H1 (cell line): ENCODE measurements around the gene SMYD5. TPM values are rescaled to one million over a fixed set of nuclear protein-coding genes. Genes with fewer than 3 reads are reported as not detected.

Source experiments
- CTCF ChIA-PET: fragments of 300-600 bp; sonication (Branson Sonifier 250); formaldehyde crosslinking; loops from one replicate; lab custom pipeline; 2021; ENCODE audit not compliant: partially characterized antibody; lab: Charles Lee
- POLR2A ChIA-PET: fragments of 300-600 bp; sonication (Branson Sonifier 250); formaldehyde crosslinking; loops from one replicate; lab custom pipeline; 2021; ENCODE audit warnings: inconsistent platforms; ENCODE audit not compliant: partially characterized antibody; lab: Charles Lee
- DNase-seq, 2 experiments: peaks; one replicate each; pipeline versions ENCODE4 v3.0.0 to v3.0.0-alpha.2; 2010 to 2022; ENCODE audit warnings: low spot score in 2 of 2, low read depth in 1 of 2, mixed read lengths in 1 of 2
- FAIRE-seq: peaks from 2 replicates; lab custom pipeline; 2011; peaks lifted over from hg19 to GRCh38; lab: Jason Lieb, UNC
- H2AFZ ChIP-seq: 2 replicates; pipeline ENCODE4 v1.8.1; 2012; ENCODE audit warnings: low read length, inconsistent platforms
- H2AK5ac ChIP-seq: 2 replicates; pipeline ENCODE4 v1.6.1; 2013; ENCODE audit warnings: low read depth, low read length
- H2BK120ac ChIP-seq: replicated peaks from 2 replicates; pipeline ENCODE3; 2013; ENCODE audit warnings: low read depth, low read length, inconsistent platforms
- H2BK12ac ChIP-seq: 2 replicates; pipeline ENCODE4 v1.6.1; 2013; ENCODE audit warnings: low read depth, low read length
- H2BK15ac ChIP-seq: 2 replicates; pipeline ENCODE4 v1.6.1; 2013; ENCODE audit warnings: low read length
- H2BK20ac ChIP-seq: 2 replicates; pipeline ENCODE4 v1.6.1; 2013; ENCODE audit warnings: low read length
- H2BK5ac ChIP-seq: 2 replicates; pipeline ENCODE4 v1.6.1; 2013; ENCODE audit warnings: low read depth, low read length
- H3K14ac ChIP-seq: 2 replicates; pipeline ENCODE4 v1.6.1; 2013; ENCODE audit warnings: inconsistent platforms; ENCODE audit not compliant: insufficient read length
- H3K18ac ChIP-seq: 2 replicates; pipeline ENCODE4 v1.6.1; 2013; ENCODE audit warnings: low read length; ENCODE audit errors: extremely low read depth
- H3K23ac ChIP-seq: 2 replicates; pipeline ENCODE4 v1.6.1; 2013; ENCODE audit warnings: inconsistent platforms; ENCODE audit not compliant: insufficient read length
- H3K23me2 ChIP-seq: 2 replicates; pipeline ENCODE4 v1.6.1; 2013; ENCODE audit warnings: low read depth, low read length
- H3K27ac ChIP-seq: 2 replicates; pipeline ENCODE4 v1.6.1; 2011; ENCODE audit warnings: low read depth, low read length, inconsistent platforms
- H3K27me3 ChIP-seq, 4 experiments: replicated peaks in 1 of 4; 1 replicate in 1 of 4; 2 replicates in 3 of 4; pipeline versions ENCODE4 v1.6.1 to v1.8.1; 2011 to 2013; ENCODE audit warnings: low read length in 3 of 4, mild to moderate bottlenecking in 3 of 4, inconsistent platforms in 2 of 4, mixed read lengths in 2 of 4, moderate library complexity in 1 of 4; ENCODE audit not compliant: control insufficient read depth in 3 of 4, insufficient read depth in 3 of 4; ENCODE audit errors: extremely low read depth in 1 of 4
- H3K36me3 ChIP-seq, 4 experiments: 2 replicates each; pipeline versions ENCODE4 v1.6.1 to v1.8.1; 2011 to 2013; ENCODE audit warnings: mild to moderate bottlenecking in 4 of 4, low read length in 3 of 4, moderate library complexity in 2 of 4, control low read depth in 1 of 4, inconsistent platforms in 1 of 4; ENCODE audit not compliant: insufficient read depth in 4 of 4, control insufficient read depth in 2 of 4
- H3K4ac ChIP-seq: replicated peaks from 2 replicates; pipeline ENCODE3; 2013; ENCODE audit warnings: low read length, low read depth, mixed read lengths, inconsistent platforms; ENCODE audit not compliant: insufficient read length
- H3K4me1 ChIP-seq, 4 experiments: replicated peaks in 1 of 4; 1 replicate in 1 of 4; 2 replicates in 3 of 4; pipeline versions ENCODE4 v1.6.1 to v1.8.1; 2011 to 2013; ENCODE audit warnings: low read length in 3 of 4, inconsistent platforms in 2 of 4, mixed read lengths in 1 of 4; ENCODE audit not compliant: insufficient read depth in 4 of 4, control insufficient read depth in 3 of 4
- H3K4me2 ChIP-seq, 2 experiments: 2 replicates each; pipeline versions ENCODE4 v1.6.1 to v1.8.1; 2011 to 2013; ENCODE audit warnings: low read depth in 2 of 2, low read length in 2 of 2, control low read depth in 1 of 2, inconsistent platforms in 1 of 2, mild to moderate bottlenecking in 1 of 2; ENCODE audit not compliant: insufficient read depth in 1 of 2
- H3K4me3 ChIP-seq, 4 experiments: fragments of 200-600, 300-600 bp in 1 of 4; sonication (generic), shearing (Covaris generic), sonication (Bioruptor Twin) in 1 of 4; 2 replicates each; pipeline versions ENCODE4 v1.5.1 to v1.8.1; 2011 to 2016; ENCODE audit warnings: low read length in 4 of 4, low read depth in 3 of 4, control low read depth in 2 of 4, inconsistent platforms in 2 of 4, mild to moderate bottlenecking in 2 of 4, mixed read lengths in 1 of 4, moderate library complexity in 1 of 4; ENCODE audit not compliant: insufficient read depth in 2 of 4; ENCODE audit errors: extremely low read depth in 1 of 4
- H3K56ac ChIP-seq: replicated peaks from 2 replicates; pipeline ENCODE3; 2013; ENCODE audit warnings: low read depth, mild to moderate bottlenecking, mixed read lengths, low read length, inconsistent platforms; ENCODE audit not compliant: insufficient read length
- H3K79me1 ChIP-seq: 2 replicates; pipeline ENCODE4 v1.6.1; 2013; ENCODE audit warnings: low read depth, low read length, control low read depth
- H3K79me2 ChIP-seq, 2 experiments: 2 replicates each; pipeline versions ENCODE4 v1.6.1 to v1.8.1; 2012 to 2013; ENCODE audit warnings: low read length in 2 of 2, mild to moderate bottlenecking in 2 of 2, inconsistent platforms in 1 of 2; ENCODE audit not compliant: insufficient read depth in 2 of 2, control insufficient read depth in 1 of 2
- H3K9ac ChIP-seq, 4 experiments: replicated peaks in 1 of 4; 1 replicate in 1 of 4; 2 replicates in 3 of 4; pipeline versions ENCODE4 v1.6.1 to v1.8.1; 2011 to 2013; ENCODE audit warnings: low read depth in 3 of 4, low read length in 3 of 4, control low read depth in 2 of 4, mild to moderate bottlenecking in 2 of 4, moderate library complexity in 2 of 4, inconsistent platforms in 1 of 4; ENCODE audit errors: extremely low read depth in 1 of 4
- H3K9me3 ChIP-seq, 2 experiments: 2 replicates each; pipeline versions ENCODE4 v1.6.1 to v1.8.1; 2012 to 2013; ENCODE audit warnings: mild to moderate bottlenecking in 2 of 2, moderate library complexity in 2 of 2, control low read depth in 1 of 2, inconsistent platforms in 1 of 2, low read depth in 1 of 2, low read length in 1 of 2, mixed read lengths in 1 of 2; ENCODE audit not compliant: insufficient read depth in 2 of 2
- H4K20me1 ChIP-seq, 2 experiments: replicated peaks in 1 of 2; 2 replicates each; pipeline versions ENCODE3 to v1.8.1; 2011 to 2013; ENCODE audit warnings: inconsistent platforms in 2 of 2, low read length in 2 of 2, mild to moderate bottlenecking in 1 of 2; ENCODE audit not compliant: insufficient read depth in 2 of 2, control insufficient read depth in 1 of 2
- H4K5ac ChIP-seq: 2 replicates; pipeline ENCODE4 v1.6.1; 2013; ENCODE audit warnings: low read length, low read depth, mixed read lengths, inconsistent platforms; ENCODE audit not compliant: insufficient read length
- H4K8ac ChIP-seq: 2 replicates; pipeline ENCODE4 v1.8.0; 2013; ENCODE audit warnings: mild to moderate bottlenecking, moderate library complexity, low read length, inconsistent platforms; ENCODE audit not compliant: insufficient read depth; ENCODE audit errors: extremely low read depth
- H4K91ac ChIP-seq: replicated peaks from 2 replicates; pipeline ENCODE3; 2013; ENCODE audit warnings: low read length, mixed read lengths, inconsistent platforms; ENCODE audit not compliant: insufficient read length
- ASH2L ChIP-seq: fragments of 200-600, 300-600 bp; sonication (generic); IDR thresholded peaks from one replicate; pipeline ENCODE4 v1.7.1; 2017; ENCODE audit warnings: low read length
- CBX8 ChIP-seq: fragments of 300-800, 300-1000 bp; sonication (generic); IDR thresholded peaks from 2 replicates; pipeline ENCODE4 v1.7.1; 2016; ENCODE audit warnings: low read depth, low read length, borderline replicate concordance
- CHD1 ChIP-seq: IDR thresholded peaks from 2 replicates; pipeline ENCODE4 v1.6.1; 2012; ENCODE audit warnings: low read depth, low read length, improper control_type of control experiment
- CTBP2 ChIP-seq: IDR thresholded peaks from 2 replicates; pipeline ENCODE4 v1.7.0; 2011; ENCODE audit warnings: borderline replicate concordance, mild to moderate bottlenecking, moderate library complexity, mixed read lengths, low read length; ENCODE audit not compliant: insufficient read depth, insufficient read length
- EZH2 ChIP-seq: fragments of 200-600 bp; sonication (generic); IDR thresholded peaks from 2 replicates; pipeline ENCODE4 v1.7.1; 2012; ENCODE audit warnings: low read depth, mild to moderate bottlenecking, moderate library complexity, low read length, inconsistent platforms; ENCODE audit not compliant: severe bottlenecking
- JUN ChIP-seq: IDR thresholded peaks from 2 replicates; pipeline ENCODE4 v1.6.1; 2011; ENCODE audit warnings: low read depth, mild to moderate bottlenecking, improper control_type of control experiment, low read length
- JUND ChIP-seq: IDR thresholded peaks from 2 replicates; pipeline ENCODE4 v1.6.1; 2011; ENCODE audit warnings: mild to moderate bottlenecking, improper control_type of control experiment, low read length
- RBBP5 ChIP-seq: IDR thresholded peaks from 2 replicates; pipeline ENCODE4 v1.7.1; 2012; ENCODE audit warnings: low read depth, mild to moderate bottlenecking, inconsistent platforms, low read length, moderate library complexity, borderline replicate concordance
- TCF12 ChIP-seq: IDR thresholded peaks from 2 replicates; pipeline ENCODE4 v1.6.1; 2011; ENCODE audit warnings: low read depth, mild to moderate bottlenecking, low read length
- WGBS, 2 experiments: shearing (Covaris generic) in 1 of 2; methylation state at CpG; one replicate each; pipeline versions ENCODE4 v1.1.6 to v1.1.7; 2013 to 2015; ENCODE audit warnings: low lambda C conversion rate in 2 of 2, mixed read lengths in 2 of 2, inconsistent platforms in 1 of 2, low coverage in 1 of 2, missing lambda C conversion rate in 1 of 2; ENCODE audit not compliant: insufficient replicate concordance in 2 of 2, insufficient coverage in 1 of 2, insufficient read length in 1 of 2; ENCODE audit errors: extremely low coverage in 1 of 2, missing lambda C conversion rate in 1 of 2; 5-methylcytosine and 5-hydroxymethylcytosine counted together
- polyA plus RNA-seq, 7 experiments: library from polyadenylated mRNA; depleted of rRNA in 3 of 7; stranded (reverse) in 5 of 7; unstranded in 2 of 7; fragments of >200 nt in 5 of 7; fragments of 200-250 nt in 2 of 7; gene quantifications; 1 replicate in 5 of 7; 2 replicates in 1 of 7; 4 replicates in 1 of 7; pipeline versions ENCODE4 v1.2.1 to v1.2.3, GENCODE V29; 2011 to 2013; ENCODE audit warnings: missing spikeins in 2 of 7, mixed read lengths in 2 of 7
- total RNA-seq: library from RNA; stranded (reverse); fragmentation: NEBNext Ultra II Directional; extraction: Animal tissue kit (Norgen Biotek cat#: 25700); gene quantifications from 2 replicates; pipeline ENCODE4 v1.2.1, GENCODE V29; 2021

Gene SMYD5
- total and polyA plus RNA-seq, 2 of the 8 experiments (the other 6 are each of a cell fraction or from before 2014, with no cell fraction given), result 35.2 to 56.7 TPM

- H3K4me2 ChIP-seq, result no peak overlapping the region
- no peak overlapping the region for H3K23ac ChIP-seq
- H3K9ac ChIP-seq, result no peak overlapping the region
- FAIRE-seq (no peak), DNase-seq (no peak)
- H3K18ac ChIP-seq, result no peak overlapping the region
- no peak overlapping the region for H2BK12ac ChIP-seq
- ChIA-PET POLR2A (interaction anchor here (1.6 to 4.6 kb wide), 3 partner anchors 9 to 32 kb away, joined by 4 to 22 read pairs (median 22); partner anchors contain the start of gene CCT7), CTCF (interaction anchor here (1.2 kb wide), 1 partner anchor 23 kb away, joined by 6 read pairs; no protein-coding TSS in a partner anchor)
- H2BK20ac ChIP-seq, result no peak overlapping the region
- TF ChIP-seq JUND (no peak), ASH2L (no peak), CHD1 (no peak), CBX8 (no peak), CTBP2 (no peak), RBBP5 (no peak), TCF12 (no peak), JUN (no peak), EZH2 (no peak)
- H3K4me1 ChIP-seq, result peaks cover 0 to 10% (median 6%) of the 10 kb centered on the region in 4 experiments; a peak in 5 of 7 replicates
- H2BK15ac ChIP-seq, result no peak overlapping the region
- peaks cover 0 to 11% (median 4%) of the 10 kb centered on the region in 4 experiments; a peak in 4 of 8 replicates for H3K36me3 ChIP-seq
- no peak overlapping the region for H4K91ac ChIP-seq
- no peak overlapping the region for H2AFZ ChIP-seq
- no peak overlapping the region for H3K4me3 ChIP-seq
- H3K4ac ChIP-seq, result no peak overlapping the region
- H2BK120ac ChIP-seq, result no peak overlapping the region
- H3K14ac ChIP-seq, result no peak overlapping the region
- H3K27ac ChIP-seq, result no peak overlapping the region
- 90% methylated on average over 19 of the region's 26 CpGs; no CpG with 5 or more reads in 1 of the 2 experiments for whole genome bisulfite sequencing, 2 experiments
- no peak overlapping the region for H2AK5ac ChIP-seq
- no peak overlapping the region for H2BK5ac ChIP-seq
- H3K79me1 ChIP-seq, result peaks cover 7% of the 10 kb centered on the region; the same call in 1 of the 2 replicates
- H3K79me2 ChIP-seq, result no peaks in the 10 kb centered on the region; a peak in 1 of 4 replicates
- H4K8ac ChIP-seq, result no peak overlapping the region
- peaks cover 10% of the 10 kb centered on the region; the same call in 1 of the 2 replicates for H3K23me2 ChIP-seq
- no peak overlapping the region for H3K56ac ChIP-seq
- peaks cover 0 to 28% (median 21%) of the 10 kb centered on the region in 4 experiments; a peak in 6 of 7 replicates for H3K27me3 ChIP-seq
- H3K9me3 ChIP-seq, result no peaks in the 10 kb centered on the region
- no peak overlapping the region for H4K5ac ChIP-seq
- H4K20me1 ChIP-seq, result peaks cover 6 to 39% of the 10 kb centered on the region in 2 experiments
Observed at GRCh38 chr2:73266061-73266901, 52.2 kb downstream of the SMYD5 start.
